Uterus (tissue), 4 donors: ENCODE data around the gene CMTR2. TPM values are rescaled to one million over a fixed set of nuclear protein-coding genes. Genes with fewer than 3 reads are reported as not detected.

Experiments used
- DNase-seq, 2 donors: peaks; one replicate each; pipeline ENCODE4 v3.0.0-alpha.2; 2019 to 2020
- H3K27ac ChIP-seq, 2 donors: fragments of 200-600 bp; sonication (generic); 1 replicate in 1 of 2; 2 replicates in 1 of 2; pipeline ENCODE4 v1.5.1; 2016 to 2018
- H3K27me3 ChIP-seq, 2 donors: fragments of 200-600 bp; sonication (generic); one replicate each; pipeline ENCODE4 v1.5.1; 2018 to 2019; ENCODE audit warnings: control low read depth in 1 of 2
- H3K36me3 ChIP-seq, 2 donors: fragments of 200-600 bp; sonication (generic); one replicate each; pipeline ENCODE4 v1.5.1; 2019; ENCODE audit warnings: control low read depth in 1 of 2
- H3K4me1 ChIP-seq, 2 donors: fragments of 200-600 bp; sonication (generic); one replicate each; pipeline ENCODE4 v1.5.1; 2018 to 2019; ENCODE audit warnings: control low read depth in 1 of 2
- H3K4me3 ChIP-seq, 2 donors: fragments of 200-600 bp; sonication (generic); 1 replicate in 1 of 2; 2 replicates in 1 of 2; pipeline ENCODE4 v1.5.1; 2018 to 2019; ENCODE audit warnings: mild to moderate bottlenecking in 1 of 2
- H3K9me3 ChIP-seq, 2 donors: fragments of 200-600 bp; sonication (generic); one replicate each; pipeline ENCODE4 v1.5.1; 2019; ENCODE audit warnings: control low read depth in 1 of 2
- POLR2A ChIP-seq, 2 donors: fragments of 450-650 bp; IDR thresholded peaks; one replicate each; pipeline ENCODE4 v1.6.1; 2016; ENCODE audit warnings: antibody characterized with exemption in 2 of 2, mild to moderate bottlenecking in 1 of 2, moderate library complexity in 1 of 2
- intact Hi-C: fragments of 100-400 bp; cut with DNase I; formaldehyde crosslinking; loops from one replicate; pipeline ENCODE4 v1.15.1; 2023; ENCODE audit warnings: low total_unique reads
- total RNA-seq, 4 donors: library from RNA; depleted of rRNA in 3 of 4; stranded (reverse); fragments of >200 nt in 3 of 4; gene quantifications; one replicate each; pipeline versions ENCODE4 v1.1.0 to v1.2.4, GENCODE V29; 2014 to 2023
- TF ChIP-seq, protein P1 (sequence below), 4 experiments: fragments of 200-600 bp in 2 of 4; fragments of 450-650 bp in 2 of 4; sonication (generic) in 2 of 4; IDR thresholded peaks; one replicate each; pipeline ENCODE4 v1.5.1; 2016 to 2019; ENCODE audit warnings: antibody characterized with exemption in 4 of 4, mild to moderate bottlenecking in 2 of 4, moderate library complexity in 1 of 4
- donor health status: DM: yes; HTN: yes; CAD: no.

CMTR2 gene
- total RNA-seq, 4 donors from 2014 or later = 12.0 to 79.6 (median 14.0) TPM

DNA sequence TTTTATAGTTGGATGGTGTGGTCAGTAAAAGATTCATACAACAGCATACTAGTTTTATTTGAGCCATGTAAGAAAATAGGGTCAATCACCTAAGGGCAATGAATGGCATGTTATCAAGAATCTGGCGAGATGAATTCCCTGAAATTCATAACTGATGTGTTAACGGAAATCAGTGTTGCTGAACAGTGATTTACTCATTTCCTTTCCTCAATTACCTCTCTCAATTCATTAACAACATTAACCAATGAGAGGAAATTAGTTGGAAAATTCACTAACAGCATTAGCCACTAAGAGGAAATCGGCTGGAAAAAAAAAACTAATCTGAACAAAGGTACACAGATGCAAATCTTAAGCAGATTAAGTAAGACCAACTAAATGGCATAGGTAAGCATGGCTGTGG lies 6.3 kb downstream of the CMTR2 start:
- Histone ChIP-seq H3K4me3 (no peak overlapping the region), H3K27ac (no peak overlapping the region), H3K4me1 (no peaks in the 10 kb centered on the region), H3K36me3 (no peaks in the 10 kb centered on the region), H3K9me3 (no peaks in the 10 kb centered on the region), H3K27me3 (no peaks in the 10 kb centered on the region)
- TF ChIP-seq POLR2A (IDR thresholded peaks at IDR 0.05) = no peak
- TF ChIP-seq, protein P1, sequence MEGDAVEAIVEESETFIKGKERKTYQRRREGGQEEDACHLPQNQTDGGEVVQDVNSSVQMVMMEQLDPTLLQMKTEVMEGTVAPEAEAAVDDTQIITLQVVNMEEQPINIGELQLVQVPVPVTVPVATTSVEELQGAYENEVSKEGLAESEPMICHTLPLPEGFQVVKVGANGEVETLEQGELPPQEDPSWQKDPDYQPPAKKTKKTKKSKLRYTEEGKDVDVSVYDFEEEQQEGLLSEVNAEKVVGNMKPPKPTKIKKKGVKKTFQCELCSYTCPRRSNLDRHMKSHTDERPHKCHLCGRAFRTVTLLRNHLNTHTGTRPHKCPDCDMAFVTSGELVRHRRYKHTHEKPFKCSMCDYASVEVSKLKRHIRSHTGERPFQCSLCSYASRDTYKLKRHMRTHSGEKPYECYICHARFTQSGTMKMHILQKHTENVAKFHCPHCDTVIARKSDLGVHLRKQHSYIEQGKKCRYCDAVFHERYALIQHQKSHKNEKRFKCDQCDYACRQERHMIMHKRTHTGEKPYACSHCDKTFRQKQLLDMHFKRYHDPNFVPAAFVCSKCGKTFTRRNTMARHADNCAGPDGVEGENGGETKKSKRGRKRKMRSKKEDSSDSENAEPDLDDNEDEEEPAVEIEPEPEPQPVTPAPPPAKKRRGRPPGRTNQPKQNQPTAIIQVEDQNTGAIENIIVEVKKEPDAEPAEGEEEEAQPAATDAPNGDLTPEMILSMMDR (IDR thresholded peaks at IDR 0.05) = no peak
- no peak for DNase-seq
- intact Hi-C loops = no loop called here

DNA sequence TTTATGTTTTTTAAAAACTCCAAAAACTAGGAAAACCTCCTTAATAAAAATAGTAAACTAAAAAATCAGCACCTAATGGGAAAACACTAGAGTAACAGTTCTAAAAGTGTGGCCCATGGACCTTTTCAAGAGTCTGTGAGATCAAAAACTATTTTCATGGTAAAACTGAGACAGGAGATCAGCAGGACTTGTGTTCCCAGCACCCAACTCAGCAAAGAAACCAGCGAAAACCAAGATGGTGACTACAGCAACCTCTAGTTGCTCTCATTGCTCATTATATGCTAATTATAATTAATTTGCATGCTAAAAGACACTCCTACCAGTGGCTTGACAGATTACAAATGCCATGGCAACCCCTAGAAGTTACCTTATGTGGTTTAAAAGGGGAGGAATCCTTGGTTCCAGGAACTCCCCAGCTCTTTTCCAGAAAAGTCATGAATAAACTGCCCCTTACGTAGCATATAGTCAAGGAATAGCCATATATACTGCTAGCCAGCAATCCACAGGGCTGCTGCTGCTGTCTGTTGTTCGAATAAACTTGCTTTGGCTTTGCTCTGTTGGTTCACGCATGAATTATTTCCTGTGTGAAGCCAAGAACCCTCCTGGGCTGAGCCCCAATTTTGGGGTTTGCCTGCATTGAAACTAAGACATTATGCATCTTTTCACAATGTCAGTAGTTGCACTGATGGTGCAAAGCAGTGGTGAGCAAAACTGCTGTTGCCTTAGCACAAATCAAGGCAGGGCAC lies 12.4 kb downstream of the CMTR2 start:
- Histone ChIP-seq H3K27me3 (no peaks in the 10 kb centered on the region), H3K36me3 (no peaks in the 10 kb centered on the region), H3K4me3 (no peak overlapping the region), H3K27ac (no peak overlapping the region), H3K4me1 (no peaks in the 10 kb centered on the region), H3K9me3 (peaks cover 0 to 5% of the 10 kb centered on the region in 2 donors)
- intact Hi-C loops = no loop called here
- TF ChIP-seq, protein P1 (IDR thresholded peaks at IDR 0.05) = no peak
- TF ChIP-seq POLR2A (IDR thresholded peaks at IDR 0.05) = no peak
- no peak for DNase-seq

DNA sequence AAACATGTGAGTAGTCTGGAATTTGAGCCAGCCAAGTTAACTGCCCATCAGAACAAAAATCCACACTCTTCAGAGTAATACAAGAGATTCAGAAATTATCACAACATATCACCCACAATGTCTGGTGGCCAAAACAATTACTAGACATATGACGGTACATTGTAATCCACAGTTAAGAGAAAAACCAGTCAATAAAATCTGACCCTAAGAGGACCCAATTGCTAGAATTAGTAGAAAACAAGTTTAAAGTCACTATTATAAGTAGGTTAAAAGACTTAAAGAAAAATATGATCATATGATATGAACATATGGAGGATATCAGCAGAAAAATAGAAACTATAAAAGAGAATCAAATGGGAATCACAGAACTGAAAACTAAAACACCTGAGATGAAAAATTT lies 15.8 kb downstream of the CMTR2 start:
- Histone ChIP-seq H3K4me1 (no peaks in the 10 kb centered on the region), H3K36me3 (no peaks in the 10 kb centered on the region), H3K27me3 (no peaks in the 10 kb centered on the region), H3K4me3 (no peak overlapping the region), H3K9me3 (peaks cover 0 to 5% of the 10 kb centered on the region in 2 donors), H3K27ac (no peak overlapping the region)
- no peak for DNase-seq
- intact Hi-C loops = no loop called here
- TF ChIP-seq POLR2A (IDR thresholded peaks at IDR 0.05) = no peak
- TF ChIP-seq, protein P1 (IDR thresholded peaks at IDR 0.05) = no peak

DNA sequence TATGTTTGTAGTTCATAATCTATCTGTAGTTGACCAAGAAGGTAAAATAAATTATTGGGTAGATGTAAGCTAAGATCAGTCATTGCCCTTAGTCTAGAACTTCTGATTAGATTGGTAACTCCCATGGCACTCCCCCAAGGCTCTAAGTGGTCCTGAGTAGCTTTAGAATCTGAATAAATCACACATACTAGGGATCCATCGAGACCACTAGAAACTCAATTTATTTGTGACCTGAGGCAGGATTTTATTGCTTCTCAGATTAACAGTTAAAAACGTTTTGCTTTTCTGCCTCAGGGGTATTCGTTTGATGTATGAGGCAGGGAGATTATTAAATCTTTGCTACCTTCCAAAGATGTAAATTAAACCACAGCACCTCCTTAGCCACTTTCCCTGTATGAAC lies 24.9 kb downstream of the CMTR2 start:
- intact Hi-C loops = no loop called here

DNA sequence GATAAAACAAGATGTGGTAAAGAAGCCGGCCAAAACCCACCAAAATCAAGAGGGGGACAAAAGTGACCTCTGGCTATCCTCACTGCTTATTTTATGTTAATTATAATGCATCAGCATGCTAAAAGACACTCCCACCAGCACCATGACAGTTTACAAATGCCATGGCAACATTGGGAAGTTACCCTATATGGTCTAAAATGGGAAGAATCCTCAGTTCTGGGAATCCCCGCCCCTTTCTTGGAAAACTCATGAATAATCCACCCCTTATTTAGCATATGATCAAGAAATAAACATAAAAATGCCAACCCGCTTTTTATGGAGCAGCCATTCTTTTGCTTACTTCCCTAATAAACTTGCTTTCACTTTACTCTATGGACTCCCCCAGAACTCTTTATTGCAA lies 25.6 kb downstream of the CMTR2 start:
- TF ChIP-seq, protein P1 (IDR thresholded peaks at IDR 0.05) = no peak
- no peak for TF ChIP-seq POLR2A (IDR thresholded peaks at IDR 0.05)
- Histone ChIP-seq H3K36me3 (no peaks in the 10 kb centered on the region), H3K27me3 (no peaks in the 10 kb centered on the region), H3K27ac (no peak overlapping the region), H3K4me1 (no peaks in the 10 kb centered on the region), H3K9me3 (no peaks in the 10 kb centered on the region), H3K4me3 (no peak overlapping the region)
- no peak for DNase-seq
- intact Hi-C loops = no loop called here

More for the DNA sequence above, 24.9 kb downstream of the CMTR2 start:
- Histone ChIP-seq H3K36me3 (no peaks in the 10 kb centered on the region), H3K4me3 (no peak overlapping the region), H3K4me1 (no peaks in the 10 kb centered on the region), H3K27ac (no peak overlapping the region), H3K9me3 (no peaks in the 10 kb centered on the region), H3K27me3 (no peaks in the 10 kb centered on the region)
- no peak for DNase-seq
- no peak for TF ChIP-seq POLR2A (IDR thresholded peaks at IDR 0.05)
- TF ChIP-seq, protein P1 (IDR thresholded peaks at IDR 0.05) = no peak
